HTR-8/SVneo (cell line): Measurements from ENCODE around the gene CALHM5.

Experiments used
- DNase-seq: peaks from one replicate; pipeline ENCODE4 v3.0.0; 2011; ENCODE audit warnings: low spot score, mixed read lengths; ENCODE audit not compliant: insufficient read length
- FAIRE-seq: peaks from 2 replicates; lab custom pipeline; 2011; peaks lifted over from hg19 to GRCh38; lab: Jason Lieb, UNC

Gene CALHM5

GRCh38 chr6:116571683-116572000, 60.2 kb downstream of the CALHM5 start:
- DNase-seq (no peak), FAIRE-seq (no peak)

GRCh38 chr6:116572162-116572561, 60.7 kb downstream of the CALHM5 start:
- DNase-seq (peak; percentile 20), FAIRE-seq (no peak)
